ENCODE data around the gene TPT1. TPM values are rescaled to one million over a fixed set of nuclear protein-coding genes. Genes with fewer than 3 reads are reported as not detected.
A peak's percentile ranks its signal among the peaks of the same experiment; 100 is the strongest.
"Not testable (repeated sequence)": the region's sequence is repeated elsewhere in the genome, so short reads cannot be mapped to it uniquely, and the experiment has no call there.

TPT1 gene
- 1,000 to 10,000 TPM; 3,981 to 4,076 TPM for total RNA-seq

GRCh38 chr13:45341034-45341798 is at the start of gene TPT1:
Gene TPT1 (minus strand): TSS chr13:45341183. CDS start chr13:45341069, 114 bp downstream.
- no peaks in the 10 kb centered on the region for H3K9me3 Mint-ChIP-seq (ENCODE audit: insufficient read depth)
- CTCF ChIA-PET = interaction anchor here (1.0 to 2.9 kb wide), 10 partner anchors 9 to 294 kb away, joined by 3 to 13 read pairs (median 4); no protein-coding TSS in a partner anchor
- peaks cover 61% of the 10 kb centered on the region for H3K36me3 Mint-ChIP-seq (ENCODE audit: low read depth)
- ATAC-seq (peak; percentile 89), DNase-seq (peak; percentile 100)
- peak within 1 kb of the TSS; percentile 100 for H3K27ac Mint-ChIP-seq
- peak within 1 kb of the TSS; percentile 98 for H3K4me3 Mint-ChIP-seq
- POLR2A ChIA-PET = interaction anchor here (0.6 to 3.2 kb wide), 15 partner anchors 8 to 334 kb away, joined by 3 to 19 read pairs (median 10); partner anchors contain the start of genes COG3 and SLC25A30
- H3K27me3 Mint-ChIP-seq (ENCODE audit: low read depth) = no peaks in the 10 kb centered on the region
- peaks cover 44% of the 10 kb centered on the region for H3K4me1 Mint-ChIP-seq (ENCODE audit: low read depth)

GRCh38 chr13:45390348-45390747 is 49.4 kb upstream of the TPT1 start:
- peaks cover 23% of the 10 kb centered on the region for H3K36me3 Mint-ChIP-seq (ENCODE audit: low read depth)
- CTCF ChIA-PET = interaction anchor here (7.9 kb wide), 1 partner anchor 22 kb away, joined by 144 read pairs; no protein-coding TSS in a partner anchor
- not testable (repeated sequence) for H3K4me3 Mint-ChIP-seq

GRCh38 chr13:45388664-45389063 is 47.7 kb upstream of the TPT1 start:
- Mint-ChIP-seq H3K27ac (no peak overlapping the region), H3K9me3 (ENCODE audit: insufficient read depth) (no peaks in the 10 kb centered on the region), H3K27me3 (ENCODE audit: low read depth) (no peaks in the 10 kb centered on the region), H3K36me3 (ENCODE audit: low read depth) (peaks cover 18% of the 10 kb centered on the region), H3K4me1 (ENCODE audit: low read depth) (peaks cover 17% of the 10 kb centered on the region), H3K4me3 (no peak overlapping the region)
- DNase-seq (no peak), ATAC-seq (no peak)
- ChIA-PET CTCF (interaction anchor here (1.1 kb wide), 1 partner anchor 17 kb away, joined by 6 read pairs; no protein-coding TSS in a partner anchor), POLR2A (no interaction called here)

More at GRCh38 chr13:45390348-45390747, 49.4 kb upstream of the TPT1 start:
- POLR2A ChIA-PET; ATAC-seq; DNase-seq; H3K27ac Mint-ChIP-seq; H3K27me3 Mint-ChIP-seq (ENCODE audit: low read depth); H3K9me3 Mint-ChIP-seq (ENCODE audit: insufficient read depth): not testable (repeated sequence)
- peaks cover 30% of the 10 kb centered on the region for H3K4me1 Mint-ChIP-seq (ENCODE audit: low read depth)

- ChIA-PET POLR2A (interaction anchor here (1.0 kb wide), 1 partner anchor 62 kb away, joined by 3 read pairs; no protein-coding TSS in a partner anchor), CTCF (interaction anchor here (0.7 to 5.2 kb wide), 4 partner anchors 7 to 77 kb away, joined by 3 to 27 read pairs (median 6); partner anchors contain the start of gene SLC25A30)
- Mint-ChIP-seq H3K27ac (peak overlapping the region; percentile 78), H3K36me3 (ENCODE audit: low read depth) (peaks cover 18% of the 10 kb centered on the region), H3K4me1 (ENCODE audit: low read depth) (peaks cover 17% of the 10 kb centered on the region)
- H3K4me3 Mint-ChIP-seq; H3K9me3 Mint-ChIP-seq (ENCODE audit: insufficient read depth); H3K27me3 Mint-ChIP-seq (ENCODE audit: low read depth): not testable (repeated sequence)
- ATAC-seq (peak; percentile 85), DNase-seq (peak; percentile 68)
Measured at GRCh38 chr13:45386892-45387575, 46.1 kb upstream of the TPT1 start.

GRCh38 chr13:45385907-45386553 is 45.0 kb upstream of the TPT1 start:
- ATAC-seq (no peak), DNase-seq (no peak)
- H3K27me3 Mint-ChIP-seq (ENCODE audit: low read depth) = no peaks in the 10 kb centered on the region
- H3K4me3 Mint-ChIP-seq = no peak overlapping the region
- CTCF ChIA-PET = interaction anchor here (2.0 to 5.2 kb wide), 3 partner anchors 8 to 32 kb away, joined by 6 to 27 read pairs (median 7); partner anchors contain the start of gene SLC25A30
- H3K27ac Mint-ChIP-seq = no peak overlapping the region
- no peaks in the 10 kb centered on the region for H3K9me3 Mint-ChIP-seq (ENCODE audit: insufficient read depth)
- POLR2A ChIA-PET = no interaction called here
- peaks cover 17% of the 10 kb centered on the region for H3K4me1 Mint-ChIP-seq (ENCODE audit: low read depth)
- H3K36me3 Mint-ChIP-seq (ENCODE audit: low read depth) = peaks cover 18% of the 10 kb centered on the region

GRCh38 chr13:45385320-45385719 is 44.3 kb upstream of the TPT1 start:
- H3K9me3 Mint-ChIP-seq (ENCODE audit: insufficient read depth) = no peaks in the 10 kb centered on the region
- H3K4me1 Mint-ChIP-seq (ENCODE audit: low read depth) = peaks cover 17% of the 10 kb centered on the region
- no peaks in the 10 kb centered on the region for H3K27me3 Mint-ChIP-seq (ENCODE audit: low read depth)
- no peak overlapping the region for H3K27ac Mint-ChIP-seq
- peaks cover 13% of the 10 kb centered on the region for H3K36me3 Mint-ChIP-seq (ENCODE audit: low read depth)
- DNase-seq (no peak), ATAC-seq (no peak)
- POLR2A ChIA-PET = no interaction called here
- CTCF ChIA-PET = interaction anchor here (1.2 to 5.2 kb wide), 4 partner anchors 9 to 28 kb away, joined by 3 to 27 read pairs (median 10); no protein-coding TSS in a partner anchor
- no peak overlapping the region for H3K4me3 Mint-ChIP-seq

GRCh38 chr13:45384474-45385174 is 43.6 kb upstream of the TPT1 start:
- ChIA-PET POLR2A (no interaction called here), CTCF (interaction anchor here (1.2 to 5.2 kb wide), 3 partner anchors 10 to 28 kb away, joined by 3 to 27 read pairs (median 14); no protein-coding TSS in a partner anchor)
- peaks cover 17% of the 10 kb centered on the region for H3K4me1 Mint-ChIP-seq (ENCODE audit: low read depth)
- no peak for ATAC-seq
- no peak for DNase-seq
- no peak overlapping the region for H3K4me3 Mint-ChIP-seq
- H3K27me3 Mint-ChIP-seq (ENCODE audit: low read depth) = no peaks in the 10 kb centered on the region
- H3K36me3 Mint-ChIP-seq (ENCODE audit: low read depth) = peaks cover 11% of the 10 kb centered on the region
- no peak overlapping the region for H3K27ac Mint-ChIP-seq
- no peaks in the 10 kb centered on the region for H3K9me3 Mint-ChIP-seq (ENCODE audit: insufficient read depth)

GRCh38 chr13:45382739-45383138 is 41.8 kb upstream of the TPT1 start:
- ATAC-seq; POLR2A ChIA-PET; H3K27me3 Mint-ChIP-seq (ENCODE audit: low read depth); H3K9me3 Mint-ChIP-seq (ENCODE audit: insufficient read depth); H3K4me3 Mint-ChIP-seq; DNase-seq; H3K27ac Mint-ChIP-seq: not testable (repeated sequence)
- Mint-ChIP-seq H3K4me1 (ENCODE audit: low read depth) (peaks cover 16% of the 10 kb centered on the region), H3K36me3 (ENCODE audit: low read depth) (peaks cover 11% of the 10 kb centered on the region)
- CTCF ChIA-PET = interaction anchor here (2.6 kb wide), 1 partner anchor 13 kb away, joined by 14 read pairs; no protein-coding TSS in a partner anchor

GRCh38 chr13:45381196-45381595 is 40.2 kb upstream of the TPT1 start:
- Mint-ChIP-seq H3K4me3 (no peak overlapping the region), H3K9me3 (ENCODE audit: insufficient read depth) (no peaks in the 10 kb centered on the region), H3K27ac (no peak overlapping the region), H3K4me1 (ENCODE audit: low read depth) (peaks cover 1% of the 10 kb centered on the region), H3K27me3 (ENCODE audit: low read depth) (no peaks in the 10 kb centered on the region), H3K36me3 (ENCODE audit: low read depth) (peaks cover 5% of the 10 kb centered on the region)
- DNase-seq (no peak), ATAC-seq (no peak)
- CTCF ChIA-PET = no interaction called here
- POLR2A ChIA-PET = no interaction called here

- DNase-seq; H3K27ac Mint-ChIP-seq; CTCF ChIA-PET; H3K4me3 Mint-ChIP-seq; POLR2A ChIA-PET; H3K36me3 Mint-ChIP-seq (ENCODE audit: low read depth); H3K27me3 Mint-ChIP-seq (ENCODE audit: low read depth); ATAC-seq; H3K4me1 Mint-ChIP-seq (ENCODE audit: low read depth); H3K9me3 Mint-ChIP-seq (ENCODE audit: insufficient read depth): not testable (repeated sequence)
Measured at GRCh38 chr13:45380708-45381107, 39.7 kb upstream of the TPT1 start.

- DNase-seq; H3K27me3 Mint-ChIP-seq (ENCODE audit: low read depth); H3K4me1 Mint-ChIP-seq (ENCODE audit: low read depth); H3K36me3 Mint-ChIP-seq (ENCODE audit: low read depth); H3K9me3 Mint-ChIP-seq (ENCODE audit: insufficient read depth); H3K27ac Mint-ChIP-seq; H3K4me3 Mint-ChIP-seq; POLR2A ChIA-PET; ATAC-seq: not testable (repeated sequence)
- CTCF ChIA-PET = interaction anchor here (1.1 kb wide), 1 partner anchor 9 kb away, joined by 3 read pairs; no protein-coding TSS in a partner anchor
Measured at GRCh38 chr13:45379516-45379915, 38.5 kb upstream of the TPT1 start.

Measured in activated CD8-positive, alpha-beta T cell treated with anti-CD3 and anti-CD28 coated beads, Interleukin-2, amount 10 ng/mL, durations not matched to agents 7 days and 5 days (primary cell).